Mammary epithelial cell (primary cell): ENCODE data around the gene TULP1.

Experiments used
- CTCF ChIP-seq, 2 donors: IDR thresholded peaks in 1 of 2; conservative IDR thresholded peaks in 1 of 2; 2 replicates each; pipeline ENCODE4 v1.5.1; 2011 to 2012; ENCODE audit warnings: inconsistent platforms in 2 of 2, low read length in 2 of 2, mild to moderate bottlenecking in 2 of 2, control low read depth in 1 of 2, low read depth in 1 of 2; ENCODE audit not compliant: insufficient read depth in 1 of 2; ENCODE audit errors: extremely low read depth in 1 of 2
- EZH2 ChIP-seq: IDR thresholded peaks from 2 replicates; pipeline ENCODE4 v1.6.1; 2012; ENCODE audit warnings: low read length, inconsistent platforms, borderline replicate concordance

GRCh38 chr6:35489066-35489465 is 23.6 kb downstream of the TULP1 start:
- TF ChIP-seq CTCF (conservative IDR thresholded peaks at IDR 0.05 in 1 of 2, IDR thresholded peaks at IDR 0.05 in 1 of 2; ENCODE audit: extremely low read depth in 1 of 2, insufficient read depth in 1 of 2, low read depth in 1 of 2, low read length in 2 of 2) (no peak), EZH2 (no peak)
